NCI-H1092 (cell line): ENCODE measurements around the gene ATXN1.

ENCODE experiments used
- DNase-seq: peaks from one replicate; lab custom pipeline; 2025; lab: John Stamatoyannopoulos, UW

Gene ATXN1

DNA sequence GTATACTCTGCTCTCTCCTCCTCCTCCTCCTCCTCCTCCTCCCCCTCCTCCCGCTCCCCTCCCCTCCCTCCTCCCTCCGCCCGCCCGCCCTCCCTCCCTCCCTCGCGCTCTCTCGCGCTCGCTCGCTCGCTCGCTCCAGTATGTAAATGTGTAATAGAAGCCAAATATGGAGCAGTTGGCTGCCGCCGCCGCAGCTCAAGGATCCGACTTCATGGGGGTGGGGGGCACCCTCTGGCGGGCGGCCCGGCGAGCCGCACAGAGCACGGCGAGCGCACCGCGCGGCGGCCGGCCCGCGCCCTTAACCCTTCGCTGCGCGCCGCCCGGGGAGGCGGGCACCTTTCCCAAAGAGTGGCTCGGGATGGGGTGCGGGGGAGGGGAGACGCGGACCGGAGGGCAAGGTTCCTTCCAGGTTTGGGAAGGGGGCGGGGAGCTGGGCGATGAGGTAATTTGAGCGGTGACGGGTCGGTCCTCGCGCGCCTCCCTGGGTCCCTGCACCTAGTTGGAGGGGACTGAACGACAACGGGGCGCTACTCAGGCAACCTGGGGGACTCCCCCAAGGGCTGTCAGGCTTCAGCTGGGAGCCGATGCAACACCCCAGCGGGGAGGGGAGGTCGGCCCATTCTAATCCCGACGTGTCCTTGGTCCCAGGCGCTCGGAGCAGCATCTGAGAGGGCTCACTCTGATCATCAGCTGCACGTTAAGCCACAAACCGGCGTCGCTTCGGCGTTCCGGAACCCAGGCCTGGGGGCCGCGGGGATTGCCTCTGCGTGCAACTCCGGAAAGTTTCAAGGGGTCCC lies 409 bp upstream of the ATXN1 start:
- DNase-seq, result no peak

DNA sequence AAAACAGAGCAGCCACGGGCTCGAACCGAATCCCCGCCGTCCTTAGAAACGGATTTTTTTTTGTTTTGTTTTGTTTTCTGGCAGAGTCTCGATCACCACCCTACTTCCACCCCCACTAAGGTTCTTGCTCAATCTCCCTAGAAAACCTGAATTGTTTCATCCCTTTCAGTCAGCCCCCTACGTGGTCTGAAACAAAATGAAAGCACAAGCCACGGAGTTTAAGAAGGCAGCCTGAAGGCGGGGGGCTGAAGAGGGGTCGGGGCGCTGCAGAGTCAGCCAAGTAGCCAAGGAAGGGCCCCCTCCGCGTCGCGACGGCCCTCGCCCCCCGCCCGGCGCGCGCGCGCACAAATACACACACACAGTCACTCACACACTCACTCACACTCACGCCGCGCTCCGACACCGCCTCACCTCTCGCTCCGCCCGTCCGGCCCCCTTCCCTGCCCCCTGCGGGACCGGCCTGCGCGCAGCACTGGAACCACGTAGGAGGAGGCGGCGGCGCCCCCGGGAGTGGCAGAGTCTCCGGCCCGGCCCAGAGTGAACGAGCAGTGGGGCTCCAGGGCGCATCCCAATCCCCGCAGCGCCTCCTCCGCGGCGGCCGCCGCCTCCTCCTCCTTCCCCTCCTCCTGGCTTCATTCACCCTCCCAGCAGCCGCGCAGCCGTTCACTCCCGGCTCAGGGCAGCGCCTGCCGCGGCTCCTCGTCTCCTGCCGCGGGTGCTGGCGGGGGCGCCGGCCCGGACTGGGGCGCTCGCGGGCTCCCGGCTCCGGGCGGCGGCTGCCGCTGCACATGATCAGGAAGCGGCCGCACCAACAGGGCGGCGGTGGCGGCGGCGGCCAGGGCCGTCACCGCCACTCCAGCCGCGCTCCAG lies 1.4 kb downstream of the ATXN1 start:
- DNase-seq, result no peak

DNA sequence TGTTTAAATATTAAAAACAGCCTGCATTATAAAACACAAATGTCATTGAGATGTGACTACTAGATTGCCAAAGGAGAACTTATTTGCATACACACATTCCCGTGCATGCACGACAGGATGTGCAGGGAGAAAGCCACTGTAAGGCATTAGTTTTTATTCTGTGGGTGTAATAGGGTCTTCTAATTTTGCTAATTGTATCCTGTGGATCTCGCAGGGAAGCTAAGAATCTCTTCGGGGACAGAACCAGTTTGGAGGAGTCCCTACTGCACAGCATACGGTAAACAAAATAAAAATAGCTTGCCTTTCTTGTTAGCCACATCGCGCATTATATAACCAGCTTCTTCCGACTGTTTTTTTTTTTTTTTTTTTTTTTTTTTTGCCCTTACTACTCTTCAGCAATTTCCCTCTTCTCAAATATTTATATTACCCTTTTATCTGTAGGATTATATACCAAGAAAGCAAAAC lies 2.0 kb downstream of the ATXN1 start:
- no peak for DNase-seq

DNA sequence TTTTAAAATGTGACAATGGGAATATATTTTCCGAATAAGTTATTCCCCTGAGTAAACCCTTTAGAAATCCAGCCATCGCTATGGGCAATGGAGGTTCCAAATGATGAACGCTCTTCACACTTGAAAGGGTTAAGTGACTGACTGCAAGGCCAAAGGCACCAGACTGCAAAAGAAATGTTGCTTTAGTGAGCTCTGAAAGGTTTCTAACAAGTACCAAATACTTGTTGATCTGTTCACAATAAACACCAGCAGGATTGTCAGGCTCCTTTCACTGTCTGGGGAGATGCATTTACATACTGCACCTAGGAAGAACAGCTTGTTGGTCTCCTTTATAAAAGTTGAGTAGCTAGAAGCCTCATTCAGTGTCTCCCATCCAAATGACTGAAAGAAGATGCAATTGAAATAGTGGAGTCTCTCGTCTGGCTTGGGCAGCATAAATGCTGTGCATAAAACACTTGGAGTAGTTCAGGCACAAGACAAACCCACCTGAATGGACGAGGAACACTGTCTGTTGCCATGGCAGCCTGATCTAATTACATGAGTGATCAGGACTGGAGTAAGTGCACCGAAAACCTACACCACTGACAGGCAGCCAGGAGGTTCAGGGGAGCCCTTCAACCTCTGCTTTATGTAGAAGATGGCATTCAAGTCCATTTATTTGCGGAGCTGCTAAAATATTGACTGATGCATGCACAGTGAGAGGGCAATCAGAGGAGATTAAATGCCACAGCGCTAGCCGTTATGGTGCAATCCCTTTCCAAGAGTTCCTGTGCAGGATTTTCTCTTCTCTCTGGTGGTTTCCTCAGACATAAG lies 2.9 kb downstream of the ATXN1 start:
- no peak for DNase-seq

DNA sequence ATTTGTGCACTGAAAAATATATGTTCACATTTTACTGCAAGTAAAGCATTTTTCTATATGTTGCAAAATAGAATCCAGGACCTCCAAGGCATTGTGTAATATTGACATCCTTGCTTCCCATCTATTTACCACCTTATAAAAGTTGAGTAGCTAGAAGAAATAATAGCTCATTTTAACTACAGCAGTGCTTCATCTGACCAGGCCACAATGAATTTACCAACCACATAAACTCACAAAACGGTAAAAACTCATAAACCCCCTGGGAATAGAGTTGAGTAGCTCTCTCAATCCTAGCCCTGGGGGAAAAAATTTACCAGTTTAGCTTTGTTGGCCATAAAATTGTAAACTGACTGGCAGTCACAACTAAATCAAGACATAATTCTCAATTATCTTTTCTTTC lies 3.9 kb downstream of the ATXN1 start:
- DNase-seq, result no peak

DNA sequence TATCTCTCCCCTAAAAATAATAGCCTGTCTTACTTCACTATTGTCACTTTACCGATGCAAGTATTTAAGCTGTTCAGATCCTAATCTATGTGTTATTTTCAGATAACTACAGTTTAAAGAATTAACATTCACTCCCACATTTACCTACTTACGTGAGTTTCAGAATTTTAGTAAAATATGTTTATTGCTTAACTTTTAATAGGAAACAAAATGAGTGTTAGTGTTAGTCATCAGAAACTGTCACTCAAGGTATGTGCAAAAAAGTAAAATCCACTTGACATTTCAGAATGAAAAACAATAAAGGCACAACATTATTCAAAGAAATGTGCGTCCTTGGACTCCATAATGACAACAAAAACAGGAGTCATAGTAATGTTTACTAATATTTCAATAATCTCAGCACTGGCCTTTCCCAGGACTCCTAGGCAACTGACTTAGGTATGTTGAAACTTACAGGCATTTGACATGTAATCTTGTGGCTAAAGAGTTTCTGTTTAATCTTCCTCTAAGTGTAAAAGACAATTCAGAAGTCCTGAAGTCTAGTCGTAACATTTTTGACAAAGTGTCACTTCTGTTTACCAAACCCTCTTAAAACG lies 4.5 kb downstream of the ATXN1 start:
- DNase-seq, result no peak

DNA sequence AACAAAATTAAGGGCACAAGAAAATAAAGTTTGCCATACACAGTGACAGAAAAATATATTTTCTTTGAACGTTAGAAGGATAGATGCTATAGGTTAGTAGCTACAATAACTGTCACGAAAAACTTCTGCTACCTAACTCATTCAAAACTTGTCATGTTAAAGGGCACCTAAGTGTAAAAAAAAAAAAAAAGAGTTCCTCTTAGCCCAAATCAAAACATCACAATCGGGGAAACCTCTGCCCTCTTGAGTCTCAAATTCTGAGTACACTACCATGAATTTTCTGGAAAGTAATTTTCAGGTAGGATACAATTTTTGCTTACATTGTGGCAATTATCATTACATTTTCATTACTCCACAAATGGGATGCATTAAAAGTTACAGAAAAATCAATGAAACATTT lies 5.7 kb downstream of the ATXN1 start:
- DNase-seq, result no peak

DNA sequence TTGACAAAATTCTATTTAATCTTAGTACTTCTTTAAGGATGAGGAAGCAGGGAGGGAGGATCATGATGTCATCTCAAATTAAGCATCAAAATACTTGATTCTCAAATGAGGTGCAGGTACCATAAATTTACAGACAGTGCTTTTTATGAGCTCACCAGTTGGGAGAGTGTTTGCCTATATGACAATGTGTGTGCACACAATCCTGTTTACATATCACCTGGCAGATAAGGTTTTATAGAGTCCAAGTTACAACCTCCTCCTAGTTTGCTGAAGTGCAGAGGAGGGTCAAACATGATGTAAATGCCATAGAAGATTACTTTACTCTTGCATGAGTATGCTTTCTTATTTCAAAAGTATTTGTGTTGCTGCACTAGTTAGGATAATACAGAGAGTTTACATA lies 6.4 kb downstream of the ATXN1 start:
- no peak for DNase-seq

DNA sequence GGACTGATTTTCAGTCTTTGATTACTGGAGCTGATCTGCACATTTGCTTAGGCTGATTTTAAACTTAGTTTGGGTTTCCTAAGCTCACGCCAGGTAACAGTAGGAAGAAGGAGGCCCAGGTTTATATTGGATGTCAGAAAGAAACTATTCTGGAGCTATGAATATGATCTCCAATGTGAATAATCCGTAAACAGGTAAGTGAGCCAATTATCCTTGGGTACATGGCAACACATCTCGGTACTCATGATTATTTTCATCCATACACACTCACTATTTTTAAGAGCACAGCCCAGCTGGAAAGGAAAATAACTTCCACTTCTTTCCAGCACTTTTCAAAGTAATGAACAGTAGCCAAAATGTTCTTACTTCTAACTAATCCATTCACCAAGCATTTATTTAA lies 7.0 kb downstream of the ATXN1 start:
- no peak for DNase-seq

DNA sequence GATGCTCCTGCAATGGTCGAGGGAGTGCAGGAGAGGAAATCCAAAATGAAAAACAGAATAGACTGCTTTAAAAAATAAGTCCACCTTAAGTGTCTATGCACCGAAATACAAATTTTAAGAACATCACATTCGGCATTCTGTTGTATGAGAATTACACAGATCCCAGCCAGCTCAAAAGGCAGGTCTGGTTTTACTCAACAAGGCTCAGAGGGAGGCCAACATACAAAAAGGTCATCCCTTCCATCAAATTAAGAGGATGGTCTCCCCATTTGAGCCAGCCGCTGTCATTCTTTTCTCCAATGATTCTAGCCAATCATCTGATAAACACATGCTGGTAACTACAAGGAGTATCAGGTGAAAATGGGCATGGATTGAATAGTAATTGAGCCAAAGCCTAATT lies 7.9 kb downstream of the ATXN1 start:
- DNase-seq, result no peak

DNA sequence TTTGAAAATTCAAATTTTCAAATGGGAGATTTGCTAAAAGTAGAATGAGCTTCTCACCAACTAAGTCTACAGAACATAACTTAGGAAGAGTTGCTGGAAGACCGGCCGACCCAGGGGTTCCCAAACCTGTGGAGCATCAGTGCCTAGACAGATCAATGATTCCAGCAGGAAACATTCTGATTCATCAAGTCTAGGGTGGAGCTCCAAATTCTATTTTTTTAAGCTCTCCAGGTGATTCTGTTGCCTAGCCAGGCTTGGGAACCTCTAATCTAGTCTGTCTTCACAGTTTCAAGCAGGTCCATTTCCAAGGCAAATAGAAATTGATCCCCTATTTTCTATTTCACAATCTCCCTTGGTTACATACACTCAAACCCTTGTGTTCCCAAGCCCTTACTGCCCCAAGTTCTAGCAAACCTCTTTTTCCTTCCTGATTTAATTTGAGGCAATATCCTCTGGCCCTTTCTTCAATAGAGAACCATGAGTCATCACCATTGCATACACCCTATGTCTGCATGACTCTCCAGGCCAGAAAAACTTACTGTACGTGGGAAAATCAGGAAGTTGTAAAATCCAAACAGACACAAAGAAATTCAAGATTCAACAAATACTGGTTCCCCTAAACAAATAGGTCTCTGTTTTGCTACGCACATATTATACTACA lies 8.9 kb downstream of the ATXN1 start:
- DNase-seq, result no peak

DNA sequence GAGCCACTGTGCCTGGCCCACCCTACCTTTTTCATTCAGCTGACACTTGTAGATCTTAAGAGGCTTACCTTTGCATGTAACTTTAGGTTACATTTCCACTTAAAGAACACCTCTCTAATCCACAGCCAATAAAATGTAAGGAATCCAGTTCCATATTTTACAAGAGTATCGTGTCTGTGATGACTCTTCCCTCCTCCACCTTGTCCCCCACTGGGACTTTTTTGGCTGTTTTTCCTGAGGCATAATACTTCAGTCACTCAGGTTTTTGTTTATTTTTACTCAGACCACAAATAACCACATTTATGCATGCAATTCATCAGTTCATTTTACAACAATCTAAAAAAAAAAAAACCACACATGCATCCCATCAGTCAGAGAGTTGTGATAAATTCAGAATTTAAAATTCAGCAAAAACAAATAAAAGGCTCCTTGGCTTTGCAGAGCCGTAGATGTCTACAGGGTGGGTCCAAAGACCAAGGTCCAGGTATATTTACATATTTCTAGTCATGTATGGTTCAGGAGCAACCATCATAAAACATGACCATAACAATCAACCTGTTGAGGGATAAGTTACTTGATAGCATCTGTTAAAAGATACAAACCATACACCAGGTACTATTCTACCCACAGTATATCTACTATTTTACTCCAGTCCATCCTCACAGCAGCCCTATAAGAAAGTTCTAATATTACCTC lies 9.9 kb downstream of the ATXN1 start:
- no peak for DNase-seq

DNA sequence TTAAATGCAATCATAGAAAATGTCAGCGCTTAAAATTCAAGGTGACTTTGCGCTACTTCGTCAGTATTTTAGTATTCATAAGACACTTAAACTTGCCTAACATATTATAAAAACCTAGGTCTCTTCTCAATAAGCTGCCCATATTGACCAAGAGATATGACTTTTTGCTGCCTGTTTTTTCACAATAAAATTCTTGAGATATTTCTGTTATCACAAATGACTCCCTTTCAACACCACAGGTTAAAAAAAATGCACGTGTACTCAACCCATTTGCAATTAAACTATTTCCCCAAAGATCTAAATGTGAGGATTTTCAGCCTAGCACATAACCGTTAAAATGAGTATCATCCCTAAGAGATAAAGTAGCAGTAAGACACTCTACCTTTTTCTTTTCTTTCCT lies 10.7 kb downstream of the ATXN1 start:
- DNase-seq, result no peak

DNA sequence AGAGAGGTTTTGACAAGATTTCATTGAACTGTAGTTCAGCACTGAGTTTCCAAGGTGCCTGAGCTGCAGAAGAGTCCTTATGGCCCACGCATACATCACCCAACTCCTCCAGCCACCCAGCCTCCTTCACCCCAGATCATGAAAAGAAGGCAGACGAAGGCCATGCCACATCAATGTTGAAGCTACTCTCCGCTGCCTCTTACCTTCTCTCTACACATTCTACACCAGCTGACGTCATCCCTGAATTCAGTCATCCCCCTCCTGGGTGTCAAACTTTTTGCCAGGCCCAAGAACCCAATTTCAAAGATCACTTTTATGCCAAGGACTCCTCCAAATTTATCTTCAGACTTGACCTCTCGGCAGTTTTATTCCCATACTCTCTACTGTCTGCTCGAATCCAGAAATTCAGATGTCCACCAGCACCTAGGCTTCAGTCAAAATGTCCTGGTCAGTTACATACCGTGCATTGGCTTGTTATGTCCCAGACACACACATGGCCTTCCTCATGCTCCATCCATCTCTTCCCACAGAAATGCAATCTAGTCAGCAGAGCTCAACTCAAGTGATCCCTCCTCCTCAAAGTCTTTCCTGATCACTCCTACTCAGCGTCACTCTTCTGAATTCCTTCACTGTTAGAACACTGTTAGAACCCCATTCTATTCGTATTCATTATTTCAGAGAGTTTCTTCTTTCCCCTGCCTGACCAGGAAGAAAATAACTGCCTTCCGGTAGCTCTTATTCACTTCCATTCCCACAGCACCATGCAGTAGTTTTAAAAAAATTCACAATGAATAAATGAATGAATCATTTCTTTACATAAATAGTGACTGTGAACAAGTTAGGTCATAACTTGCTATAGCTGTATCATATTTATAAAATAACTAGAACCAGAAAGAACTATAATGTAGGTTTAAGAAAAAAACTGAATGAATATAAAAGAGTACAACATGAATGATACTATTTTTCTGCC lies 11.5 kb downstream of the ATXN1 start:
- DNase-seq, result no peak

DNA sequence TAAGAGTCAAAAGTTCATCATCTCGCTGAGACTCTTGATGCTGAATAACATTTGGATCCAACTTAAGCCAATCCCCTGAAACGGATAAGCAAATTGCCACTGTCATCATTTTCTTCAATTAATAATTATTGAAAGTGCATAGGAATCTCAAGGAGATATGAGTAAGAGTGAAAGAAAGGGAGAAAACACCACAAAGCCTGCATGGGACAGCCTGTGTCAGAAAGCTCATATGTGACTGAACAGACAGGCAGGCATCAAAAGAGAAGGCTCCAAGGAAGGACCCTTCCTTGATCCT lies 13.3 kb downstream of the ATXN1 start:
- DNase-seq, result no peak

DNA sequence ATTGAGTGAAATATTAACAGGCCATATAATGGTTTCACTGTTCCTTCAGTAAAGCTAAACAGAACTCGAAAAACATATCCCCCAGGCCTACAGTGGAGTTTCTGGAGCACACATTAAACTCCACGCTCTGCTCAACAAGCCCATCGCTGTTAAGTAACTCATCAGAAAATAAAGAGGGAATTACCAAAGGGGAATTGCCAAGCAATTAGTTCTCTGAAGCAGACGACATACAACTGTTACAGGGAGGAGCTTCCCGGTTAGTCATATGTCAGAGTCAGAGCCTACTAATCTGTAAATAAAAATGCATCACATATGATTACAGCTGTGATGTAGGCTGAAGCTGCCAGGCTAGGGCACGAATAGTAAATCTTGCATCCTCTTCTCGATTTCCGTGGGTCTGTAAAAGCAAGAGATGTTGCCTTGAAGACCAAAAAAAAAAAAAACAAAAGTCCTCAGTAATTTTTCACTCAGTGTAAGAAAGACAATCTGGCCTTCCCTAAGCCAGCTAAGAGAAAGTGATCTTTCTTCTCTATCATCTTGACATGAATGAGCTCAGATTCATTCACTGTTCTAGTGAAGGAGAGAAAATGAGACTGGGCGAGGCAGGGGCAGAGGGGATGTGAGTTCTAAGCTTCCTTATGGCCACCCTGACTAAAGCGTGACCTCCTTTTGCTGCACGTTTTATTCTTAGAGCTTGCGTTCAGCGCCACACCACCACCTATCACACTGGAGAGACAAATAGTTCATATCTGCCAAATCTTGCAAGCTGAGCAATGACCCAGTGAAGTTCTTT lies 13.8 kb downstream of the ATXN1 start:
- no peak for DNase-seq

DNA sequence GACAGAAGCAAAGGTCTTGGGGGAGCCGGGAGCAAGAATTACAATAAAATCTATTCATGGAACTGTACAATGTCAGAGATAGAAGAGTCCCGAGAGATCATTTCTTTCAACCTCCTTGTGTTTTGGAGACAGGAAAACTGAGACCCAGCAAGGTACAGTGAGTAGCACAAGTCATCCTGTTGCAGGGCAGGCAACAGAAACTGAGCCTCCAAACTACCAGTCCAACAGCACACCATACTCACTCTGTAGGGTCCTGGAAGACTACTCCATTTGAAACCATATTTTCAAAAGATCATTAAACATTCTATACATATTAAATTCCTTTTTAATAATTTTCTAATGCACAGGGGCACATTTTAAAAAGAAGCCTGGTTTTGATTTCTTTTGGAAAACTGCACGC lies 14.4 kb downstream of the ATXN1 start:
- no peak for DNase-seq

DNA sequence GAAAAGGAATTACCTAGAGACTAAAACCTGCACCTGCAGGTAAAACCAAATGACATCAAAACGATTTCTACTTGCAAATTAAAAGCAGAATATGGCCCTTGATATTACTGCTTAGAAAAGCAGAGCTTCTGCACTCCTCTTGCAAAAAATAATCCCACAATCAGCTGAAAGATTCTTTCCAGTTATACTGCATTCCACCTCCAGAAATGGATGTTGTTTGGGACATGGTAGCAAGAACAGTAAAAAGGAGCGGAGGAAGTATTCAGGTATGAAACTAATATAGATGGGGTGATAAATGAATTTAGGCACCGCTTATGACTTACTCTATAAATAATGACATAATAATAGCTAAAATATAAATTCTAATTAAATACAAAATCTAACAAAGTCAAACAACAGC lies 14.9 kb downstream of the ATXN1 start:
- DNase-seq, result no peak

DNA sequence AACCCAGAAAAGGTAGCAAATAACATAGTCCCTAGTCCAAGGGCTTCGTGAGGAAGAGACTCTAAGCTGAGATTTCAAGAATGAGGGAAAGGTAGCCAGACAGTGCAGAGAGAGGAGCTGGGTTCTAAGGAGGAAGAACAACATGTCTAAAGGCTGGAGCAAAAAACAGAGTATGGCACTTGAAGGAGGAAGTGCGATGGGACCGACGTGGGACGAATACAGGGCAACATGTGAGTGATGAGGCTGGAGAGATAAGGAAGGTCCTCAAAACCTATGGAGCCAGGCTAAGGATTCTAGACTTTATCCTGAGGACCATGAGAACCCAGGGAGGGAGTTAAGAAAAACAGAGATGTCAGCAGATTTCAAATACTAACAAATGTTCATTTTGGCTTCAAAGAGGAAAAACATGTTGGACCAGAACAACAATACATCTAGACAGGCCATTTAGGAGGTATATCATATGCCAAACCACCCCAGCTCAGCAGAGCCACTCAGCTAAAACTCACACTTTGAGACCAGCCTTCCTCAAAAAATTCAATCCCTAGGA lies 17.5 kb downstream of the ATXN1 start:
- DNase-seq, result no peak
